HL-60 (cell line): Measurements from ENCODE around the gene CAMSAP3.

Experiments used
- DNase-seq, 2 experiments: peaks; one replicate each; pipeline ENCODE4 v3.0.0-alpha.2; 2010 to 2020; ENCODE audit warnings: low read depth in 1 of 2, low spot score in 1 of 2
- H3K27ac ChIP-seq: fragments of 250-450 bp; sonication (Bioruptor Pico); replicated peaks from 2 replicates; pipeline ENCODE4 v1.5.1; 2020; ENCODE audit warnings: mild to moderate bottlenecking, moderate library complexity
- H3K27me3 ChIP-seq: fragments of 250-450 bp; sonication (Bioruptor Pico); 2 replicates; pipeline ENCODE4 v1.5.1; 2021; ENCODE audit warnings: mild to moderate bottlenecking, moderate library complexity; ENCODE audit not compliant: insufficient read depth, poor library complexity, severe bottlenecking
- H3K4me3 ChIP-seq: replicated peaks from 2 replicates; pipeline ENCODE4 v1.5.1; 2011; ENCODE audit warnings: mild to moderate bottlenecking, control low read depth, low read length; ENCODE audit not compliant: insufficient read depth
- GABPA ChIP-seq: IDR thresholded peaks from 2 replicates; pipeline ENCODE4 v1.6.1; 2012; ENCODE audit warnings: low read depth
- POLR2AphosphoS5 ChIP-seq: IDR thresholded peaks from 2 replicates; pipeline ENCODE4 v1.6.1; 2012; ENCODE audit warnings: low read depth
- SPI1 ChIP-seq: IDR thresholded peaks from 2 replicates; pipeline ENCODE4 v1.6.1; 2012; ENCODE audit warnings: low read depth, mild to moderate bottlenecking, borderline replicate concordance
- TF ChIP-seq, protein P1 (sequence below): IDR thresholded peaks from one replicate; pipeline ENCODE4 v1.5.1; 2011; ENCODE audit warnings: low read length, control low read depth, inconsistent platforms; ENCODE audit not compliant: insufficient read depth
- TF ChIP-seq, protein P2 (sequence below): IDR thresholded peaks from 2 replicates; pipeline ENCODE4 v1.6.1; 2012; ENCODE audit warnings: low read depth; ENCODE audit not compliant: insufficient replicate concordance

CAMSAP3 gene

GRCh38 chr19:7618771-7619510 is 23.3 kb downstream of the CAMSAP3 start:
- H3K27me3 ChIP-seq = no peaks in the 10 kb centered on the region
- TF ChIP-seq, protein P1, sequence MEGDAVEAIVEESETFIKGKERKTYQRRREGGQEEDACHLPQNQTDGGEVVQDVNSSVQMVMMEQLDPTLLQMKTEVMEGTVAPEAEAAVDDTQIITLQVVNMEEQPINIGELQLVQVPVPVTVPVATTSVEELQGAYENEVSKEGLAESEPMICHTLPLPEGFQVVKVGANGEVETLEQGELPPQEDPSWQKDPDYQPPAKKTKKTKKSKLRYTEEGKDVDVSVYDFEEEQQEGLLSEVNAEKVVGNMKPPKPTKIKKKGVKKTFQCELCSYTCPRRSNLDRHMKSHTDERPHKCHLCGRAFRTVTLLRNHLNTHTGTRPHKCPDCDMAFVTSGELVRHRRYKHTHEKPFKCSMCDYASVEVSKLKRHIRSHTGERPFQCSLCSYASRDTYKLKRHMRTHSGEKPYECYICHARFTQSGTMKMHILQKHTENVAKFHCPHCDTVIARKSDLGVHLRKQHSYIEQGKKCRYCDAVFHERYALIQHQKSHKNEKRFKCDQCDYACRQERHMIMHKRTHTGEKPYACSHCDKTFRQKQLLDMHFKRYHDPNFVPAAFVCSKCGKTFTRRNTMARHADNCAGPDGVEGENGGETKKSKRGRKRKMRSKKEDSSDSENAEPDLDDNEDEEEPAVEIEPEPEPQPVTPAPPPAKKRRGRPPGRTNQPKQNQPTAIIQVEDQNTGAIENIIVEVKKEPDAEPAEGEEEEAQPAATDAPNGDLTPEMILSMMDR = no peak
- no peak overlapping the region for H3K4me3 ChIP-seq
- no peak overlapping the region for H3K27ac ChIP-seq
- DNase-seq = no peak

GRCh38 chr19:7619671-7620441 is 24.2 kb downstream of the CAMSAP3 start:
- H3K27ac ChIP-seq = no peak overlapping the region
- TF ChIP-seq SPI1 (no peak), POLR2AphosphoS5 (no peak), GABPA (no peak)
- TF ChIP-seq, protein P1 = no peak
- TF ChIP-seq, protein P2, sequence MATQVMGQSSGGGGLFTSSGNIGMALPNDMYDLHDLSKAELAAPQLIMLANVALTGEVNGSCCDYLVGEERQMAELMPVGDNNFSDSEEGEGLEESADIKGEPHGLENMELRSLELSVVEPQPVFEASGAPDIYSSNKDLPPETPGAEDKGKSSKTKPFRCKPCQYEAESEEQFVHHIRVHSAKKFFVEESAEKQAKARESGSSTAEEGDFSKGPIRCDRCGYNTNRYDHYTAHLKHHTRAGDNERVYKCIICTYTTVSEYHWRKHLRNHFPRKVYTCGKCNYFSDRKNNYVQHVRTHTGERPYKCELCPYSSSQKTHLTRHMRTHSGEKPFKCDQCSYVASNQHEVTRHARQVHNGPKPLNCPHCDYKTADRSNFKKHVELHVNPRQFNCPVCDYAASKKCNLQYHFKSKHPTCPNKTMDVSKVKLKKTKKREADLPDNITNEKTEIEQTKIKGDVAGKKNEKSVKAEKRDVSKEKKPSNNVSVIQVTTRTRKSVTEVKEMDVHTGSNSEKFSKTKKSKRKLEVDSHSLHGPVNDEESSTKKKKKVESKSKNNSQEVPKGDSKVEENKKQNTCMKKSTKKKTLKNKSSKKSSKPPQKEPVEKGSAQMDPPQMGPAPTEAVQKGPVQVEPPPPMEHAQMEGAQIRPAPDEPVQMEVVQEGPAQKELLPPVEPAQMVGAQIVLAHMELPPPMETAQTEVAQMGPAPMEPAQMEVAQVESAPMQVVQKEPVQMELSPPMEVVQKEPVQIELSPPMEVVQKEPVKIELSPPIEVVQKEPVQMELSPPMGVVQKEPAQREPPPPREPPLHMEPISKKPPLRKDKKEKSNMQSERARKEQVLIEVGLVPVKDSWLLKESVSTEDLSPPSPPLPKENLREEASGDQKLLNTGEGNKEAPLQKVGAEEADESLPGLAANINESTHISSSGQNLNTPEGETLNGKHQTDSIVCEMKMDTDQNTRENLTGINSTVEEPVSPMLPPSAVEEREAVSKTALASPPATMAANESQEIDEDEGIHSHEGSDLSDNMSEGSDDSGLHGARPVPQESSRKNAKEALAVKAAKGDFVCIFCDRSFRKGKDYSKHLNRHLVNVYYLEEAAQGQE = no peak
- DNase-seq = no peak
- H3K27me3 ChIP-seq = no peaks in the 10 kb centered on the region
- H3K4me3 ChIP-seq = no peak overlapping the region

GRCh38 chr19:7620442-7621412 is 25.1 kb downstream of the CAMSAP3 start:
- no peak for DNase-seq
- no peak overlapping the region for H3K27ac ChIP-seq
- TF ChIP-seq GABPA (no peak), SPI1 (no peak), POLR2AphosphoS5 (no peak)
- TF ChIP-seq, protein P1 = no peak
- TF ChIP-seq, protein P2 = no peak

More at GRCh38 chr19:7620442-7621412, 25.1 kb downstream of the CAMSAP3 start:
- H3K4me3 ChIP-seq = no peak overlapping the region
- no peaks in the 10 kb centered on the region for H3K27me3 ChIP-seq
